Hepatocyte (in vitro differentiated cells): ENCODE data around the gene IKZF3. TPM values are rescaled to one million over a fixed set of nuclear protein-coding genes. Genes with fewer than 3 reads are reported as not detected.
"Not testable (repeated sequence)": the region's sequence is repeated elsewhere in the genome, so short reads cannot be mapped to it uniquely, and the experiment has no call there.

Source experiments
- DNase-seq: peaks from one replicate; pipeline ENCODE4 v3.0.0-alpha.2; 2016; ENCODE audit warnings: low spot score
- H2AFZ ChIP-seq: fragments of 200-600 bp; sonication (generic); 2 replicates; pipeline ENCODE4 v1.6.0; 2016; ENCODE audit warnings: antibody characterized with exemption, mild to moderate bottlenecking
- H3K27ac ChIP-seq: fragments of 200-600 bp; sonication (generic); 2 replicates; pipeline ENCODE4 v1.5.1; 2016; ENCODE audit warnings: mild to moderate bottlenecking
- H3K27me3 ChIP-seq: fragments of 200-600 bp; sonication (generic); 2 replicates; pipeline ENCODE4 v1.6.1; 2016
- H3K36me3 ChIP-seq: fragments of 200-600 bp; sonication (generic); replicated peaks from 2 replicates; pipeline ENCODE4 v1.5.1; 2016; ENCODE audit warnings: low read depth; ENCODE audit not compliant: insufficient read depth
- H3K4me1 ChIP-seq: fragments of 200-600 bp; sonication (generic); 2 replicates; pipeline ENCODE4 v1.5.1; 2016; ENCODE audit warnings: mild to moderate bottlenecking, moderate library complexity; ENCODE audit not compliant: insufficient read depth
- H3K4me2 ChIP-seq: fragments of 200-600 bp; sonication (generic); 2 replicates; pipeline ENCODE4 v1.6.0; 2016
- H3K4me3 ChIP-seq: fragments of 200-600 bp; sonication (generic); 2 replicates; pipeline ENCODE4 v1.5.1; 2016; ENCODE audit warnings: mild to moderate bottlenecking
- H3K79me2 ChIP-seq: fragments of 200-600 bp; sonication (generic); 2 replicates; pipeline ENCODE4 v1.6.0; 2017; ENCODE audit warnings: mild to moderate bottlenecking
- H3K9me2 ChIP-seq: fragments of 200-600 bp; sonication (generic); replicated peaks from 2 replicates; pipeline ENCODE4 v1.6.0; 2017; ENCODE audit warnings: mild to moderate bottlenecking; ENCODE audit not compliant: insufficient read depth
- H3K9me3 ChIP-seq: fragments of 200-600 bp; sonication (generic); 2 replicates; pipeline ENCODE4 v1.5.1; 2016; ENCODE audit warnings: low read depth, mild to moderate bottlenecking
- H4K20me1 ChIP-seq: fragments of 200-600 bp; sonication (generic); 2 replicates; pipeline ENCODE4 v1.6.0; 2016; ENCODE audit warnings: mild to moderate bottlenecking; ENCODE audit not compliant: insufficient read depth, poor library complexity, severe bottlenecking
- CTCF ChIP-seq: fragments of 200-600 bp; sonication (generic); IDR thresholded peaks from 2 replicates; pipeline ENCODE4 v1.5.1; 2016; ENCODE audit warnings: antibody characterized with exemption, mild to moderate bottlenecking; ENCODE audit not compliant: poor library complexity
- EZH2 ChIP-seq: fragments of 200-600 bp; sonication (generic); IDR thresholded peaks from 2 replicates; pipeline ENCODE4 v1.6.1; 2016; ENCODE audit warnings: antibody characterized with exemption, mild to moderate bottlenecking, borderline replicate concordance
- EZH2phosphoT487 ChIP-seq: fragments of 200-600 bp; sonication (generic); IDR thresholded peaks from one replicate; pipeline ENCODE4 v1.6.1; 2018; ENCODE audit warnings: antibody characterized with exemption, mild to moderate bottlenecking, low read depth, moderate library complexity; ENCODE audit not compliant: unreplicated experiment, severe bottlenecking
- WGBS: methylation state at CpG from one replicate; pipeline ENCODE4 v1.1.6; 2016; ENCODE audit warnings: low lambda C conversion rate; ENCODE audit errors: missing lambda C conversion rate; 5-methylcytosine and 5-hydroxymethylcytosine counted together
- polyA plus RNA-seq: library from polyadenylated mRNA; unstranded; fragments of >200 nt; fragmentation: Nextera tagmentation; extraction: Ambion mirVana; gene quantifications from 2 replicates; pipeline ENCODE4 v1.2.1, GENCODE V29; 2016
- total RNA-seq: library from RNA; depleted of rRNA; stranded (reverse); fragments of >200 nt; gene quantifications from 2 replicates; pipeline ENCODE4 v1.2.3, GENCODE V29; 2014

The IKZF3 gene
- total and polyA plus RNA-seq, 2 experiments from 2014 or later = under 0.01 TPM; not detected in 1

DNA sequence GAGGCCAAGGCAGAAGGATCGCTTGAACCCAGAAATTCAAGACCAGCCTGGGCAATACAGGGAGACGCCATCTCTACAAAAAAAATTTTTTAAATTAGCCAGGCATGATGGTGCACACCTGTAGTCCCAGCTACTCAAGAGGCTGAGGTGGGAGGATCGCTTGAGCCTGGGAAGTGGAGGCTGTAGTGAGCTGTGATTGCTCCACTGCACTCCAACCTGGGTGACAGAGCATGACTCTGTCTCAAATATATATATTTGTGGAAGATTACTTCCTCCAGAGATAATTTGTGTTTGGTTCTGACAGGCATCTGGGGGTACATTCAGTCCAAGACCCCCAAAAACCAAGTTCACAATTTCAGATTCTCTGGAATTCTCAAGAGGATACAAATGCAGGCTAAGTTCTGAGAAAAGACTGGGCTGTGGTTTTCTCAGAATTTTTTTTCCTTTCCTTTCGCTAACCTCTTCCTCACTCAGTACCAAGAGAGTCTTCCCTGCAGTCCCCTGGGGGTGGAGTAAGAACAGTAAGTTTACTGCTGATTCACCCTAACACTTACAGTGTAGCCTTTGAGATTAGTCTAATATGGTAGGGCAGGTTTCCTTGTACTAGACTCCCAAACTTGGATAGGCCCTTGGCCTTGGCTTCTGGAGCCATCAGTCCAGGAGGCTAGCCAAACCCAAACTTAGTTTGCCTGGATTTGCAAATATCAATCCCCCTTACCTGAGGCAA is 39.2 kb upstream of the IKZF3 start:
- H3K9me2 ChIP-seq = no peaks in the 10 kb centered on the region
- H3K36me3 ChIP-seq = no peaks in the 10 kb centered on the region
- no peak overlapping the region for H3K4me3 ChIP-seq
- no peaks in the 10 kb centered on the region for H3K27me3 ChIP-seq
- no peaks in the 10 kb centered on the region for H3K79me2 ChIP-seq
- H4K20me1 ChIP-seq = no peaks in the 10 kb centered on the region
- H3K4me1 ChIP-seq = no peaks in the 10 kb centered on the region
- no peak overlapping the region for H3K27ac ChIP-seq
- no peak for DNase-seq
- no peak overlapping the region for H2AFZ ChIP-seq
- no peak overlapping the region for H3K4me2 ChIP-seq
- TF ChIP-seq EZH2phosphoT487 (no peak), CTCF (no peak), EZH2 (no peak)
- WGBS = 97% methylated on average over 4 of the region's 4 CpGs
- no peaks in the 10 kb centered on the region for H3K9me3 ChIP-seq

DNA sequence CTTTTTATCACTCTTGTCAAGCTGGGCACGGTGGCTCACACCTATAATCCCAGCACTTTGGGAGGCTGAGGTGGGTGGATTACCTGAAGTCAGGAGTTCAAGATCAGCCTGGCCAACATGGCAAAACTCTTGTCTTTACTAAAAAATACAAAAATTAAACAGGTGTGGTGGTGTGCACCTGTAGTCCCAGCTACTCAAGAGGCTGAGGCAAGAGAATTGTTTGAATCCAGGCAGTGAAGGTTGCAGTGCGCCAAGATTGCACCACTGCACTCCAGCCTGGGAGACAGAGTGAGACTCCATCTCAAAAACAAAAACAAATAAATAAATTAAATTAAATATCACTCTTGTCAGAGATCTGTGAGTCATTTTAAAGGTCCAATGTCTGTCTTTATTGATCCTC is 37.9 kb upstream of the IKZF3 start:
- 88% methylated on average over 2 of the region's 2 CpGs for WGBS
- not testable (repeated sequence) for H3K9me3 ChIP-seq

DNA sequence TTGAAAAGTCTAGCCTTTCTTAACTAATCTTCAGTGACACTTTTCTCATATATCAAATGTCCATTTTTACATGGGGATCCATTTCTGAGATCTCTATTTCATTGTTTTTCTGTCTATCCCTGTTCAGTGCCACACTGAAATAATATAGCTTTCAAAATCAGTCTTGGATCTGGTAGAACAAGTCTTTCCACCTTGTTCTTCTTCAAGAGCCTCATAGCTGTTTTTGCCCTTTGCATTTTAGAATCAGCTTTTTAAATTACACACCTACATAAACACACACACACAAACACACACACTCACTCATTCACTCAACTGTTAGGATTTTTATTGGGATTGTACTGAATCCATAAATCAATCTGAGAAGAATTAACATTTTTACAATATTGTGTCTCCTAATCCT is 35.1 kb upstream of the IKZF3 start:
- Histone ChIP-seq H3K4me1 (no peaks in the 10 kb centered on the region), H3K27ac (no peak overlapping the region), H3K4me2 (no peak overlapping the region), H3K27me3 (no peaks in the 10 kb centered on the region), H3K4me3 (no peak overlapping the region), H4K20me1 (no peaks in the 10 kb centered on the region), H3K9me3 (no peaks in the 10 kb centered on the region), H3K9me2 (no peaks in the 10 kb centered on the region), H3K36me3 (no peaks in the 10 kb centered on the region), H2AFZ (no peak overlapping the region), H3K79me2 (no peaks in the 10 kb centered on the region)
- TF ChIP-seq EZH2 (no peak), EZH2phosphoT487 (no peak), CTCF (no peak)
- DNase-seq = no peak

More for the DNA sequence above, 37.9 kb upstream of the IKZF3 start:
- H3K27ac ChIP-seq, H3K79me2 ChIP-seq, H3K9me2 ChIP-seq, H3K27me3 ChIP-seq, H3K4me1 ChIP-seq, H4K20me1 ChIP-seq, H3K36me3 ChIP-seq, H3K4me3 ChIP-seq, H3K4me2 ChIP-seq, DNase-seq, H2AFZ ChIP-seq: not testable (repeated sequence)

DNA sequence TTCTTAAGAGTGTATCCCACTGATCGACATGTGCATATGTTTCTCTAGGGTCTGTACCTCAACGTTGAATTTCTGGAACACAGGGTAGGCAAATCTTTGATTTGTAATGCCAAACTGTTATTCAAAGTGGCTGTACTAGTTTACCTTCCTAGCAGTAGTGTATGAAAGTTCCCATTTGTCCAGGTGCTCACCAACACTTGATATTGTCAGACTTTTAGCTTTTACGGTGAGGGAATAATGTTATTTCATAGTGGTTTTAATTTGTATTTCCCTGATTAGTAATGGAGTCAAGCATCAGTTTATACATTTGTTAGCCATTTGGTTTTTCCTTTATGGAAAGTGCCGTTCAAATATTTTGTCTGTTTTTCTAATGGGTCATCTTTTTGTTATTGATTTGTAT is 34.0 kb upstream of the IKZF3 start:
- 96% methylated on average over 4 of the region's 4 CpGs for WGBS
- Histone ChIP-seq H3K27ac (no peak overlapping the region), H4K20me1 (no peaks in the 10 kb centered on the region), H3K9me3 (no peaks in the 10 kb centered on the region), H3K27me3 (no peaks in the 10 kb centered on the region), H3K4me2 (no peak overlapping the region), H2AFZ (no peak overlapping the region), H3K36me3 (no peaks in the 10 kb centered on the region), H3K9me2 (no peaks in the 10 kb centered on the region), H3K79me2 (no peaks in the 10 kb centered on the region), H3K4me1 (no peaks in the 10 kb centered on the region), H3K4me3 (no peak overlapping the region)
- no peak for TF ChIP-seq EZH2
- no peak for TF ChIP-seq EZH2phosphoT487
- TF ChIP-seq CTCF = no peak
- DNase-seq = no peak
